ENCODE measurements around the gene HRH3. TPM values are rescaled to one million over a fixed set of nuclear protein-coding genes. Genes with fewer than 3 reads are reported as not detected.

The HRH3 gene
- total and polyA plus RNA-seq, 8 donors, result not detected

DNA sequence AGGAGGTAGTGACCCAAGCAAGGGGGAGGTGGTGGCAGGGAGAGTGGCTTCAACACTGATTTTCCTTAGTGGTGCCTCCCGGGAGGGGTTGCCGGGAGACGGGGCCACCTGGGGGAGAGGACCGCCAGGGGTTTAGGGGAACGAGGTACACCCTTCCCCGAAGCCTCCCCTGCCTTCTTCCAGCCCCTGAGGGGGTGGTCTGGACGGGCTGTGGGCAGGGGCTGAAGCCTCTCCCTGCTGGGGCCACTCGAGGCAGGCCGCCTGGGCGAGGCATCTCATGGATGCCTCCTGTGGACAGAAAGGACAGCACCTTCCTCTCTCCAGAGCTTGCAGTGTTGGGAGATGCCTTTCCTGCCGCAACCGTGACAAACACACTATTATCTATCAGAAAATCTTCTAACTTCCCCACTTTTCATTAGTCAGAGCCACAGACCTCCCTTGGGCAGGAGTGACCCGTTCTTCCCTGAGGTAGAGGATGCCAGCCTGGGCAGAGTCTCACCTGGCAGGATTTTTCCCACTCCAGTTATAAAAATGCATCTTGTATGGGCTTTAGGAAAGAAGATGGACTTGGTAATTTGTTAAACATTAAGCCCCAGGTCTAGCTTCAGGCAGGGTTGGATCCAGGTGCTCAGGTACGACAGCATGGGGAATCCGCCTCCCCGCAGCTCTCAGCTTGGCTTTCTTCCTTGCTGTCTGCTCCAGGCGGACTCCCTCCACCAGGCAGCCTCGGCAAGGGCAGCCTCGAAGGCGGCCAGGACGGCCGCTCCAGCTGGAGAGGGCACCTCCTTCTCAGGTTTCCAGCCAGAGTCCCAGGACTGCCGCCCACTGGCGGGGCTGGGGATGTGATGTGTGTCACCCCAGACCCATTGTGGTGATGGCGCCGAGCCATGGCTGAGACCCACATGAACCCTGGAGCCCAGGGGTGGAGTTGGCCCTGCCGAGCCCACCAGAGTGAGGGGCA, 11.0 kb downstream of the HRH3 start:
- 26 to 39% (median 30%) methylated on average over 24 to 27 of the region's 27 CpGs for WGBS, 5 donors
- intact Hi-C loops (cut with DNase I; ENCODE audit: low total_unique reads), result no loop called here
- DNase-seq, result peak; percentile 30 to 33
- no peaks in the 10 kb centered on the region for H3K9me3 ChIP-seq
- peaks cover 0 to under 1% (median 0%) of the 10 kb centered on the region in 4 donors for H3K36me3 ChIP-seq
- no peak for TF ChIP-seq EP300 (IDR thresholded peaks at IDR 0.05)
- TF ChIP-seq, protein P1, sequence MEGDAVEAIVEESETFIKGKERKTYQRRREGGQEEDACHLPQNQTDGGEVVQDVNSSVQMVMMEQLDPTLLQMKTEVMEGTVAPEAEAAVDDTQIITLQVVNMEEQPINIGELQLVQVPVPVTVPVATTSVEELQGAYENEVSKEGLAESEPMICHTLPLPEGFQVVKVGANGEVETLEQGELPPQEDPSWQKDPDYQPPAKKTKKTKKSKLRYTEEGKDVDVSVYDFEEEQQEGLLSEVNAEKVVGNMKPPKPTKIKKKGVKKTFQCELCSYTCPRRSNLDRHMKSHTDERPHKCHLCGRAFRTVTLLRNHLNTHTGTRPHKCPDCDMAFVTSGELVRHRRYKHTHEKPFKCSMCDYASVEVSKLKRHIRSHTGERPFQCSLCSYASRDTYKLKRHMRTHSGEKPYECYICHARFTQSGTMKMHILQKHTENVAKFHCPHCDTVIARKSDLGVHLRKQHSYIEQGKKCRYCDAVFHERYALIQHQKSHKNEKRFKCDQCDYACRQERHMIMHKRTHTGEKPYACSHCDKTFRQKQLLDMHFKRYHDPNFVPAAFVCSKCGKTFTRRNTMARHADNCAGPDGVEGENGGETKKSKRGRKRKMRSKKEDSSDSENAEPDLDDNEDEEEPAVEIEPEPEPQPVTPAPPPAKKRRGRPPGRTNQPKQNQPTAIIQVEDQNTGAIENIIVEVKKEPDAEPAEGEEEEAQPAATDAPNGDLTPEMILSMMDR (IDR thresholded peaks at IDR 0.05), result no peak
- TF ChIP-seq POLR2A (IDR thresholded peaks at IDR 0.05), result no peak
- no peak for TF ChIP-seq POLR2AphosphoS5 (IDR thresholded peaks at IDR 0.05)
- no peaks in the 10 kb centered on the region for H3K4me1 ChIP-seq
- no peak overlapping the region for H3K4me3 ChIP-seq
- H3K27ac ChIP-seq, result no peak overlapping the region
- peaks cover 0 to 51% (median 42%) of the 10 kb centered on the region in 3 donors for H3K27me3 ChIP-seq

DNA sequence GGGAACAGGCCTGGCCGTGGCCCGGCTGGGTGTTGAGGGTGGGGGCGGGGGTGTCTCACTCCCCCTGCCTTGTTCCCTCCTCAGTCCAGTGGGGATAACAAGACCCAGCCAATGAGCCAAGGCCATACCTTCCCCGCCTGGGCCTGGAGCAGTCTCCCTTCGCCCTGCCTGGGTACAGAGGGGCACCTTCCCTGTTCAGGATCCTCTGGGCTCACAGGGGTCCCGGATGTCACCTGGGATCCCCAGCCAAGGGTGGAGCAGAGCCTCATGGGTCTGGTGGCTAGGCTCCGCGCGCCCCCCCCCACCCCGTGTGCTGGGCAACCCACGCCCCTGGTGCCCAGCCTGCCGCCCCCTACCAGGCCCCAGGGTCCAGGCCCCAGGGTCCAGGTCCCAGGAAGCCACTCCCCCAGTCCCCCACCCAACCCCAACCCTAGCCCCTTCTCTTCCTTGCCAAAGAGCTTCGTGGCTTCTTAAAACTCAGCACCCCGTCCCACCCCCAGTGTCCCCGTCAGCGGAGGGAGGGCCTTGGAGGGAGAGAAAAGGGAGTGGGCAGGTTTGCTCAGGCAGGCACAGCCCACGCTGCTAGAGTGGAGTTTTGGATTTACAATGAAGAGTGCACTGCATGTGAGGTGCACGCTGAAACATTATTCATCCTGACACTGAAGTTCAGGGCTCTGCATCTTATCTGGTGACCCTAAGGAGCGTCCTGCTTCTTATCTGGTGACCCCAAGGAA, 11.8 kb downstream of the HRH3 start:
- peaks cover 0 to 9% (median 8%) of the 10 kb centered on the region in 4 donors for H3K36me3 ChIP-seq
- H3K27me3 ChIP-seq, result peaks cover 0 to 46% (median 38%) of the 10 kb centered on the region in 3 donors
- intact Hi-C loops (cut with DNase I; ENCODE audit: low total_unique reads), result no loop called here
- TF ChIP-seq POLR2AphosphoS5 (IDR thresholded peaks at IDR 0.05) (no peak), EP300 (IDR thresholded peaks at IDR 0.05) (no peak), POLR2A (IDR thresholded peaks at IDR 0.05) (no peak)
- TF ChIP-seq, protein P1 (IDR thresholded peaks at IDR 0.05), result no peak
- H3K27ac ChIP-seq, result no peak overlapping the region
- 50 to 62% (median 57%) methylated on average over 11 to 19 of the region's 19 CpGs for WGBS, 5 donors
- H3K4me1 ChIP-seq, result no peaks in the 10 kb centered on the region
- no peaks in the 10 kb centered on the region for H3K9me3 ChIP-seq
- no peak for DNase-seq
- no peak overlapping the region for H3K4me3 ChIP-seq

DNA sequence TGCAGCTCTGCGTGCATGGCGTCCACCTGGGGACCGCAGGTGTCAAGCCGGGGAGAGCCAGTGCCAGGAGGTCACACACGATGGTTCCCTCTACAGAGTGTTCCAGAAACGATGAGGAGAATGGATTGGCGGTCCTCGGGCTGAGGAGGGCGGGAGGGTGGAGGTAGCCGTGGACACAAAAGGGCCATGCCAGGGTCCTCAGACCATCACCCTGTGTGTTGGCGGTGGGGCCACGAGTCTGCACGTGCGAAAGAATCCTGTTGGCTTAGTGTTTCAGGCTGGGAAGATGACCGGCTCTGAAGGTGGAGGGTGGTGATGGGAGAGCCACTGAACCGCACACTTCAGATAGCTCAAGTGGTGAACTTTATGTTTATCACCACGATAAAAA, 13.7 kb downstream of the HRH3 start:
- Histone ChIP-seq H3K27me3 (peaks cover 0 to 32% (median 28%) of the 10 kb centered on the region in 3 donors), H3K4me1 (no peaks in the 10 kb centered on the region), H3K9me3 (no peaks in the 10 kb centered on the region), H3K4me3 (no peak overlapping the region), H3K36me3 (peaks cover 5 to 28% (median 26%) of the 10 kb centered on the region in 4 donors), H3K27ac (no peak overlapping the region)
- intact Hi-C loops (cut with DNase I; ENCODE audit: low total_unique reads), result no loop called here
- WGBS, 5 donors, result 77 to 87% (median 85%) methylated on average over 16 to 17 of the region's 17 CpGs
- TF ChIP-seq EP300 (IDR thresholded peaks at IDR 0.05), result no peak
- TF ChIP-seq POLR2AphosphoS5 (IDR thresholded peaks at IDR 0.05), result no peak
- TF ChIP-seq POLR2A (IDR thresholded peaks at IDR 0.05), result no peak
- TF ChIP-seq, protein P1 (IDR thresholded peaks at IDR 0.05), result no peak
- DNase-seq, result no peak

DNA sequence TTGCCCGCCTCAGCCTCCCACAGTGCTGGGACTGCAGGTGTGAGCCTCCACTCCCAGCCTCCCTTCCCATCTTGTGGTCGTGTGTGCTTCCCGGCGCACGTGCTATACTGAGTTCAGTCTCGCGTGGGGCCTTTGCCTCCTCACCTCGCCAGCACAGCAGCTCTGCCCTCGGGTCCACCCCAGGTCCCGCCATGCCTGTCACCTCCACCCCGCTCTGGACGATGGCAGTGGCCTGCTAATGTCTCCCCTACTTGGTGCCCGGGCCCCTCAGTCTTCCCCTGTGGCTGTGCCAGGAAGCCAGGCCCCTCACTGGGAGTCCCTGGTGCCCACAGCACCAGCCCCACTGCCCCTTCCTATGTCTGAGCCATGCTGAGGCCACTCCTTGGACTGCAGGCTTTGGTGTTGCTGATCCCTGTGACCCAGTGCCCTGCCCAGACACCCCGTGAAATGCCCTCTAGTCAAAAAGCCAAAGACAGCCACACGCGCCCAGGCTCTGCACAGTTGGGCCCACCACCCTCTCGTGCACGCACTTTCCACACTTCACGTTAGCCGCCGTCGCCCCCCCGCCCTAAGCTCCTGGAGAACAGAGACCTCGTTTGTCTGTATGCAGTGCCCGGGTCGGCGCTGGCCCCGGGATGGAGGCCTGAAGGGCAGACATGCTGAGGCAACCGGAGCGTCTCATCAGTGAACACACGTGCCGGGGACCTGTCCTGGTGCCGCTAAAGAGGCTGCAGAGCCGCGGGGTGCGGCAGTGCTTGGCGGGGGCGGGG, 14.3 kb downstream of the HRH3 start:
- Histone ChIP-seq H3K4me3 (no peak overlapping the region), H3K36me3 (peaks cover 11 to 33% (median 32%) of the 10 kb centered on the region in 4 donors), H3K27me3 (peaks cover 0 to 27% (median 22%) of the 10 kb centered on the region in 3 donors), H3K4me1 (no peaks in the 10 kb centered on the region), H3K9me3 (no peaks in the 10 kb centered on the region), H3K27ac (no peak overlapping the region)
- 87 to 93% (median 91%) methylated on average over 35 to 38 of the region's 38 CpGs for WGBS, 5 donors
- intact Hi-C loops (cut with DNase I; ENCODE audit: low total_unique reads), result no loop called here
- no peak for DNase-seq
- TF ChIP-seq POLR2AphosphoS5 (IDR thresholded peaks at IDR 0.05), result no peak
- TF ChIP-seq EP300 (IDR thresholded peaks at IDR 0.05), result no peak
- TF ChIP-seq POLR2A (IDR thresholded peaks at IDR 0.05), result no peak
- TF ChIP-seq, protein P1 (IDR thresholded peaks at IDR 0.05), result no peak
